ENCODE results near the gene CFAP99.

GRCh38 chr4:2390784-2391421 is 27.9 kb upstream of the CFAP99 start:
- TF ChIP-seq CTCF (IDR thresholded peaks at IDR 0.05) (no peak), POLR2A (IDR thresholded peaks at IDR 0.05) (no peak), EP300 (IDR thresholded peaks at IDR 0.05) (no peak)

Measured in stomach (tissue), 4 donors.